Endothelial cell of umbilical vein (primary cell): Measurements from ENCODE around the gene GALNT14.

Experiments used
- JUN ChIP-seq: IDR thresholded peaks from 2 replicates; pipeline ENCODE4 v1.6.1; 2011; ENCODE audit warnings: borderline replicate concordance, low read depth; ENCODE audit not compliant: insufficient read length, insufficient read depth
- POLR2A ChIP-seq: IDR thresholded peaks from 2 replicates; pipeline ENCODE4 v1.6.1; 2012; ENCODE audit warnings: low read depth, mild to moderate bottlenecking, control low read depth, low read length
- POLR2AphosphoS5 ChIP-seq: IDR thresholded peaks from 2 replicates; pipeline ENCODE4 v1.6.1; 2012; ENCODE audit warnings: low read depth, mild to moderate bottlenecking, control low read depth, low read length, moderate library complexity; ENCODE audit not compliant: insufficient read depth

GRCh38 chr2:31020713-31021112, 117.5 kb downstream of the GALNT14 start:
- TF ChIP-seq POLR2A (no peak), POLR2AphosphoS5 (no peak), JUN (no peak)
